Astrocyte of the spinal cord (primary cell): ENCODE measurements around the gene MAGEA9B.
"Not testable (repeated sequence)": the region's sequence is repeated elsewhere in the genome, so short reads cannot be mapped to it uniquely, and the experiment has no call there.

Experiments used
- DNase-seq: peaks from one replicate; pipeline ENCODE4 v3.0.0; 2011; ENCODE audit warnings: low read depth, low spot score
- H3K4me3 ChIP-seq: 2 replicates; pipeline ENCODE4 v1.5.1; 2011; ENCODE audit warnings: low read depth, mild to moderate bottlenecking, low read length, moderate library complexity
- CTCF ChIP-seq: IDR thresholded peaks from 2 replicates; pipeline ENCODE4 v1.5.1; 2012; ENCODE audit warnings: low read depth, mild to moderate bottlenecking, low read length, inconsistent platforms
- in situ Hi-C: cut with HindIII; loops from 2 replicates; pipeline ENCODE4 v1.10.0; 2017; ENCODE audit warnings: low sequenced_read_pairs

The MAGEA9B gene

DNA sequence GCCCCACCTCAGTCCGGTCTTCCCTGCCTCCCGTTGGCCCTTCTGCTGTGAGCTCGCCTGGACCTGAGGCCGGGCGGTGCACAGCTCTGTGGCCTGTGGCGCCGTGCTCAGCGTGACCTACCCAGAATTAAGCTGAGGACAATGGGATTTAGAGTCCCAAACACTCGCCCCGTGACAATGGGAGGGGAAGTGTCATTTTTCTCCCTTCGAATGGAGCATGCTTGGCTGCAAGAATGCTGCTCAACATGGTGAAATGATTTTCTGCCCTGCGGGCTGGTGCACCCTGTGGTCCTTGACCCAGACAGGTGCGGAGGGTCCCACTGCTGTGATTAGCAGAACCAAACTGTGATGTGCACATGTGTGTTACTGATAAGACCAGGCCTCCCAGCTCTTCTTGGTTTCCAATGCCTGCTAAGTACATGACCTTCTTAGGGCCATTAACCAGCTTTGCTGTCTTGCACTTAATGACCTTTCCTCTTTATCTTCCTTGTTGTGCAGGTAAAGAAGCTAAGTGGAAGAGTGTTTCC is 45.7 kb downstream of the MAGEA9B start:
- in situ Hi-C loops, result no loop called here
- peak overlapping the region; percentile 73 for H3K4me3 ChIP-seq
- DNase-seq, result no peak
- TF ChIP-seq CTCF, result no peak

DNA sequence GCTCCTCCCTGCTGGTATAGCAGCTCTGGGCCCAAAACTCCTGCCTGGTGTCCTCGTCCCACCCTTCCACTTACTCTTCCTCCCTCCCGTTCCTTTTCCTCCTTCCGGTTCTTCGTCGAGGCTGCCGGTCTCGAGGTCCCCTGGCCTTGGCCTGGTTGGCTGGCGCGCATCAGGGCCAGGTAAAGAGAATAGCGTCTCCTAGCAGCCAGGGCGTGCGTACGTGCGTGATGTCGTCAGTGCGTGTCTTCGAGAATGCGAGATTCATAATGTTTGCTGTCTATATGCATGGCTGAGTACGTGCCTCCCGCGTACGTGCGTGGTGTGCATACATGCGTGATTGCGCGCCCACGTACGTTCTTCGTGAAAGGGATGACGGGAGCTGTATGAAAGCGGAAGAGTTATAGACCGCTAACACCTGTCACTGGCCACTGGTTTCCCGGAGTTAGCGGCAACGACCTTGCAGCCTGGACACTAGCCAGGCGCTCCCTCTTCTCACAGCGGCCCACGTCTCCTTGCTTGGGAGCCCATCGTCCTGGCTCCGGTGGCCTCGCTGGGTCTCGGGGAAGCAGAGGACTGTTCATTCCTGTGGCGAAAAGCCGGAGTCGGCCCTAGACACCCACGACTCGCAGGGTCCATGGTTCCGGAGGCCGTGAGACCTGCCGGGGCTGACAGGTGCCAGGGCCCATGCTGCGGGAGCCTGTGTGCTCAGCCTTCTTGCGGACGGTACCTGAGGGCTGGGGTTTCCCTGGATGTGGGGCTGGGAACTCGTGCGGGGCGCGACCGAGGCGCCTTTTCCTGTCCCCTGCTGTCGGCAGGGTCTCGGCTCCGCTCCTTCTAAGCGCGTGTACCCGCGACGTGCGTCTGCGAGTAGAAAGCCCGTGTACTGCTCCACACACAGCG is 46.4 kb downstream of the MAGEA9B start, which contains the start of gene EOLA1:
TSS of gene EOLA1 (plus strand) at position 392 of the 900 bp plus-strand sequence. CDS start 4,619 bp downstream, outside the sequence.
- TF ChIP-seq CTCF, result no peak
- peak within 1 kb of the TSS; percentile 73 for H3K4me3 ChIP-seq
- in situ Hi-C loops, result no loop called here
- peak; percentile 96 for DNase-seq

DNA sequence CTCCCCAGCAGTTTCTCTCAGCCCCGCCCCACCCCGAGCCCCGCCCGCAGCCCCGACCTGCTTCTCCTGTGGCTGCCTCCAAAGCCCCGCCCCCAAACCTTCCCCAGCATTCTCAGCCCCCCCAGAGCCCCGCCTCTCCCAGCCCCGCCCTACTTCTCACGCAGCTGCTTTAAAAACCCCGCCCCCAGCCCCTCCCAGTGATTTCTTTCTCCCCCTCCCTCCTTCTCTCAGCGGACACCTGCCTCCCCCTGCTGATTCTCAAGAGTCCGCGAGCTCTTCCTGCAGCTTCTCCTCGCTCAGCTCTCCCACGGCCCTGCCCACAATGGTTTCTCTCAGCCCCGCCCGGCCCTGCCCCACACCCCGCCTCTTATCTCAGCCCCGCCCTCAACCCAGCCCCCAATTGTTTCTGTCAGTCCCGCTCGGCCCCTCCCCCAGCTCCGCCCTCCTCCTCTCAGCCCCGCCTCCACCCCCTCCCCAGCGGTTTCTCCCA is 47.1 kb downstream of the MAGEA9B start:
- in situ Hi-C loops, result no loop called here
- peak overlapping the region; percentile 73 for H3K4me3 ChIP-seq
- TF ChIP-seq CTCF, result no peak
- peak; percentile 92 for DNase-seq

- no peak for TF ChIP-seq CTCF
- in situ Hi-C loops, result no loop called here
- peak; percentile 95 for DNase-seq
- peak overlapping the region; percentile 49 for H3K4me3 ChIP-seq
Measured at GRCh38 chrX:149539283-149540130, 47.8 kb downstream of the MAGEA9B start.

DNA sequence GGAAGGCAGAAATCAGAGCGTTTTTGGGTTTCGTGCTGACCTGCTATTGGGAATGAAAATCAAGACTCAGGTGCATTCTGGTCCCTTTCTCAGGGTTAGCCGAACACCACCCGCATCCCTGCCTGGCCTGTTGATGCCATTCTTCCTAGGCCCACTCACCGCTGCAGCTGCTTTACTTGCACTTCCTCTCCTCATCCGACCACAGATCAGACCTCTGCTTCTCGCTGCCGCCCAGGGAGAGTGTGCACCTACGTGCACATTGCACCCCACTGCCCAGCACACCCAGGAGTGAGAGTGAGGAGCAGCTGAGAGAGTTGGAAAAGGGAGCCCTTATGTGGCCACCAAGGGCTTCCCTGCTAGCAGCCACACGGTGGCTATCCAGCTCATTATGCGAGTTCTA is 49.8 kb downstream of the MAGEA9B start:
- H3K4me3 ChIP-seq, in situ Hi-C loops, DNase-seq: not testable (repeated sequence)

- DNase-seq, H3K4me3 ChIP-seq, in situ Hi-C loops: not testable (repeated sequence)
Measured at GRCh38 chrX:149534926-149535602, 52.2 kb downstream of the MAGEA9B start.

- DNase-seq, H3K4me3 ChIP-seq, in situ Hi-C loops: not testable (repeated sequence)
Measured at GRCh38 chrX:149533999-149534398, 53.3 kb downstream of the MAGEA9B start.

DNA sequence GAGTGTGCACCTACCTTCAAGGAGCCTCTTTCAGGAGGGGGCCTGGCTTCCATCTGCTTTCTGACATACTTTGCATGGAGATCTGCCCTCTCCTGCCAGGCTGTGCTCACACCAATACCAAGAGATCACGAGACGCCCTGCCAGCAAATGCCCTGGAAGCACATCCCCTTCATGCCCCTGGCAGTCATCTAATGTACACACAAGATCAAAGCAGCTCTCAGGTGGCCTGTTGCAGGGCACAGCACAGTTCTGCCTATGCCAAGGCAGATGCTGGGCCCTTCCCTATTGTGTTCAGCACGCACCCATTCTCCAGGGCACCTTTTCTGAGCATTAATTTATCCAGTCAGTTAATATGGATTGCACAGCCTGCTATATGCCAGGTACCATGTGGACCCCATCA is 54.4 kb downstream of the MAGEA9B start:
- H3K4me3 ChIP-seq, DNase-seq, in situ Hi-C loops: not testable (repeated sequence)
